HG03457 (cell line): ENCODE results near the gene SLC19A1.
"Not testable (repeated sequence)": the region's sequence is repeated elsewhere in the genome, so short reads cannot be mapped to it uniquely, and the experiment has no call there.

Experiments used
- ATAC-seq: cut with Tn5 transposase; IDR thresholded peaks from one replicate; pipeline ENCODE4 v1.9.1; 2021; ENCODE audit warnings: moderate number of reproducible peaks; ENCODE audit not compliant: unreplicated experiment

SLC19A1 gene

GRCh38 chr21:45533846-45534635 is 8.2 kb downstream of the SLC19A1 start:
- ATAC-seq: no peak

GRCh38 chr21:45533361-45533845 is 8.8 kb downstream of the SLC19A1 start:
- no peak for ATAC-seq

- no peak for ATAC-seq
These were observed 9.3 kb downstream of the SLC19A1 start for GRCh38 chr21:45532826-45533360.

GRCh38 chr21:45531393-45532215 is 10.6 kb downstream of the SLC19A1 start:
- no peak for ATAC-seq

GRCh38 chr21:45531114-45531392 is 11.2 kb downstream of the SLC19A1 start:
- not testable (repeated sequence) for ATAC-seq

GRCh38 chr21:45530423-45531113 is 11.7 kb downstream of the SLC19A1 start:
- no peak for ATAC-seq

- no peak for ATAC-seq
These were observed 12.3 kb downstream of the SLC19A1 start for GRCh38 chr21:45529785-45530422.

GRCh38 chr21:45528981-45529784 is 13.1 kb downstream of the SLC19A1 start:
- no peak for ATAC-seq

- ATAC-seq: no peak
These were observed 14.1 kb downstream of the SLC19A1 start for GRCh38 chr21:45528028-45528705.

GRCh38 chr21:45527151-45527999 is 14.9 kb downstream of the SLC19A1 start:
- not testable (repeated sequence) for ATAC-seq

- ATAC-seq: no peak
These were observed 16.3 kb downstream of the SLC19A1 start for GRCh38 chr21:45525910-45526306.

- ATAC-seq: no peak
These were observed 16.9 kb downstream of the SLC19A1 start for GRCh38 chr21:45525153-45525909.

- no peak for ATAC-seq
These were observed 17.5 kb downstream of the SLC19A1 start for GRCh38 chr21:45524756-45525152.

GRCh38 chr21:45523411-45524101 is 18.7 kb downstream of the SLC19A1 start:
- ATAC-seq: no peak

GRCh38 chr21:45522986-45523385 is 19.3 kb downstream of the SLC19A1 start:
- no peak for ATAC-seq

GRCh38 chr21:45522381-45522780 is 19.9 kb downstream of the SLC19A1 start:
- no peak for ATAC-seq

GRCh38 chr21:45521241-45521640 is 21.0 kb downstream of the SLC19A1 start:
- no peak for ATAC-seq
